NCI-H1436 treated with DMSO at 0.1 percent for 48 hours (cell line): ENCODE data around the gene TSR3.

Experiments
- DNase-seq: peaks from one replicate; lab custom pipeline; 2025; lab: John Stamatoyannopoulos, UW

Gene TSR3

GRCh38 chr16:1351215-1351581, 480 bp downstream of the TSR3 start:
- no peak for DNase-seq

- no peak for DNase-seq
Observed at GRCh38 chr16:1350691-1351090, 987 bp downstream of the TSR3 start.

DNA sequence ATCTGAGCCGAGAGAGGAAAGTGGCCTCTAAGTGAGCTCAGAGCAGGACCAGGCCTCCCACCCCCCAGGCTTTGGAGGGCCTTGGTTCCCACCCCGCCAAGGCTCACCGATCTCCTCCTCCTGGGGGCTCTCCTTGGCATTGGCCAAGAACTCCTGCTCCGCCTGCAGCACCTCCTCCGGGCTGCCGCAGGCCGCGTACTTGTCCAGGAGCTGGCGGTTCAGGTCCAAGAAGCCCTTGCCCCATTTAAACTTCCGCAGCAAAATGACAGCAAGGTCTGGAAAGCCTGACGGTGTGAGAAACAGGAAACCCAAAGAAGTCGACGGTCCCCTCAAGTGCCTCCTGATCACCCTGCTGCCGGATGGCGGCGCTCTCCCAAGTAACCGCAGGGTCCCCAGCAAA, 1.7 kb downstream of the TSR3 start:
- no peak for DNase-seq

DNA sequence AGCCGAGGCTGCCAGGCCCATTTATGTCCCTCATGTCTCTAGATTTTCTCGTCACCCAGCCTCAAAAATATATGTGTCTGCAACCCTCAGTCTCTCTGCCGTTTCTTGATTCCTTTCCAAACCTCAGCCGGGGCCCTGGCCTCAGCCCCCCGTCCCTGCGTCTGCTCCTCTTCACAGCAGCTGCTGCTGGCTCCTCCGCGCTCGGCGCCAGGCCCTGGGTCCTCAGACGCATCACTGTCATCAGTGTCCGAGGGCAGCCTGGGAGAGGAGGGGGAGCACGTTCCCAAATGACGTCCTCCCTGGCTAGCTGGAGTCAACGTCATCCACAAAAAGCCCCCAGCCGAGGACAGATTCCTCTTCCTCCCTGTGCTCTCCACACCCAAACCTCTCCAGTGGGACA, 2.3 kb downstream of the TSR3 start:
- no peak for DNase-seq

- DNase-seq, result no peak
Observed at GRCh38 chr16:1348926-1349325, 2.8 kb downstream of the TSR3 start.

- DNase-seq, result no peak
Observed at GRCh38 chr16:1348441-1348840, 3.2 kb downstream of the TSR3 start.

DNA sequence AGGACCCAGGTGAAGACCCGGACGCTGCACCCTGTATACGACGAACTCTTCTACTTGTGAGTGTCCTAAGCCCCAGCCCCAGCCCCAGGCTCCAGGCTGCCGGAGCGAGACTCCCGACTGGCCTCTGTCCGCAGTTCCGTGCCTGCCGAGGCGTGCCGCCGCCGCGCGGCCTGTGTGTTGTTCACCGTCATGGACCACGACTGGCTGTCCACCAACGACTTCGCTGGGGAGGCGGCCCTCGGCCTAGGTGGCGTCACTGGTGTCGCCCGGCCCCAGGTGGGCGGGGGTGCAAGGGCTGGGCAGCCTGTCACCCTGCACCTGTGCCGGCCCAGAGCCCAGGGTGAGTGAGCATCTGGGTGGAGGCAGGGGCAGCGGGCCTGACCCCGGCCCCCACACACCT, 3.7 kb downstream of the TSR3 start:
- no peak for DNase-seq

DNA sequence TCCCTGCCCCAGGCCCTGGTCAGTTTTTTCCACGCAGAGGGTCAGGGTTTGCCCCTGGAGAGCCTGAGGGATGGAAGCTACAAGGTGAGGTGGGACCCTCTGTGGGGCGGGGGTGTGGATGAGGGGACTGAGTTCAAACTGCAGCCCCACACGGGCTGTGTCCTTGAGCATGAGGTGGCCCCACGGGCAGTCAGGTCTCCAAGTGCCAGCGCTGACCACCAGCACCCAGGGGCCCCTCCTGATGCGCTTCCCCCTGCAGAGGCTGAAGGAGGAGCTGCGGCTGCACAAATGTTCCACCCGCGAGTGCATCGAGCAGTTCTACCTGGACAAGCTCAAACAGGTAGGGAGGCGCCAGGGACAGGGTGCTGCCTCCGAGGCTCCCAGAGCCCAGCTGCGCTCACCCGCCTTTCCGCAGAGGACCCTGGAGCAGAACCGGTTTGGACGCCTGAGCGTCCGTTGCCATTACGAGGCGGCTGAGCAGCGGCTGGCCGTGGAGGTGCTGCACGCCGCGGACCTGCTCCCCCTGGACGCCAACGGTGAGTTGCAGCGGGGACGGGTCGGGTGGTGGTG, 4.3 kb downstream of the TSR3 start:
- no peak for DNase-seq

- no peak for DNase-seq
Observed at GRCh38 chr16:1346422-1347285, 5.0 kb downstream of the TSR3 start.

- DNase-seq, result no peak
Observed at GRCh38 chr16:1345651-1346421, 5.8 kb downstream of the TSR3 start.

DNA sequence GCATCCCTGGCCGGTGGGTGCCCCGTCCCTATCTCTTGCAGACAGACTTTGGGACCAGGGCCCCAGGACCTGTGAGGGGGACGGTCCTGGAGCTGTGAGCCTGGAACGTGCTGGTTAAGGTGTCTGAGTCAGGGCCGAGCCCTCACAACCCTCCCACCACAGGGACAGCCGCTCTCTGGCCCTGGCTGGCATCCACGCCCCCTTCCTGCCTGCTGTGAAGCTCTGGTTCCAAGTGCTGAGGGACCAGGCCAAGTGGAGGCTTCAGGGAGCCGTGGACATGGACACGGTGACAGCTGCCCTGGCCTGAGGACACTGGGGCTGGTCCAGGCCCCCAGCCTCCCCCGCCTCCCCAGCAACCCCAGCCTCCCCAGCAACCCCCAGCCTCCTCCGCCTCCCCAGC, 6.6 kb downstream of the TSR3 start:
- DNase-seq, result no peak

DNA sequence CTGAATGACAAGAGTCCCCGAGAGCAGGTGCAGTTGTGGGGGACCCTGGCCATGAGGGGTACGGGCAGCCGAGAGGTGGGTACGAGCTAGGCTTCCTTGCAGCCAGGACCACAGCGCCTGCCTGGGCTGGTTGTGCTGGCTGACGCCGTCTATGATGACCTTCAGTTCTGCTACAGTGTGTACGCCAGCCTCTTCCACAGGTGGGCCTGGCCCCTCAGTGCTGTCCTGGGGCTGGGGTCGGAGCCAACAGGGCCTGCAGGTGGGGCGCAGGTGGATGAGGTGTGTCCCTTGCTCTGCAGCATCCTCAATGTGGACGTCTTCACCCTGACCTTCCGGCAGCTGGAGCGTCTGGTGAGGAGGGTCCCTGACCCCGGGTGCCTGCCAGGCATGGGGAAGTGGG, 7.2 kb downstream of the TSR3 start:
- DNase-seq, result no peak

- DNase-seq, result no peak
Observed at GRCh38 chr16:1343428-1344242, 8.0 kb downstream of the TSR3 start.

- peak; percentile 87 for DNase-seq
Observed at GRCh38 chr16:1342526-1343427, 8.9 kb downstream of the TSR3 start.

DNA sequence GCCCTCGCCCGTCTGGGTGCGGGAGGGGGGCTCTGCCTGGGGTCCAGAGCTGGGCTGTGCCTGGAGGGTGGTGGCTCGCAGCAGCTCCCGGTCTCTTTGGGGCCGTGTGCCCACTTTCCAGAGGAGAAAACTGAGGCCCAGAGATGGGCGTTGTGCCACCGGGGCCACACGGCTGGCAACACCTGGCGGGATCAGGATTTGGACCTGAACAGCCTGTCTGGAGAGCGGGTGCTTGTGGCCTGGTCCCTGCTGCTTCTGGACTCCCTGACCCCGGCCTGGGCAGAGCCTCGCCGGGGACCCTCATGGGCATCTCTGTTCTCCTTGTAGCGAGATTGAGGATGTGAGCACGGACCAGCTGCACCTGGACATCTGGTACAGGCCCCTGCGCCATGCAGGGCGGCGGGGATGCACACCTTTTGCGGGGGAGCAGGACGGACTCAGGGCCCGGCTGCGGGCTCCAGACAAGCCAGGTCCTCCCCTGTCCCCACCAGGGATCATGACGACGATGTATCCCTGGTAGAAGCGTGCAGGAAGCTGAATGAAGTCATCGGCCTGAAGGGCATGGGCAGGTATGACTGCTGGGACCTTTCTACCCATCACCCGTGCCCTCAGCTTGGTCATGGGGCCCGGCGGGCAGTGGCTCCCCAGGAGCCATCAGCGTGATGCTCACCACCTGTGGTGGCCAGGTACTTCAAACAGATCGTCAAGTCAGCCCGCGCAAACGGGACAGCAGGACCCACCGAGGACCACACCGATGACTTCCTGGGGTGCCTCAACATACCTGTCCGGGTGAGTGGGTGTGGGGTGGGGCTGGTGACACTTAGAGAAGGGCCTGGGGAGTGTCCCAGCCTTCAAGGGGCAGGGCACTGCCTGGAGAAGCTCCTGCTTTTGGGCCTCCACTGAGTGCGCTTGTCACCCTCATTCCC, 9.9 kb downstream of the TSR3 start:
- DNase-seq, result no peak

- DNase-seq, result no peak
Observed at GRCh38 chr16:1340730-1341494, 10.8 kb downstream of the TSR3 start.

DNA sequence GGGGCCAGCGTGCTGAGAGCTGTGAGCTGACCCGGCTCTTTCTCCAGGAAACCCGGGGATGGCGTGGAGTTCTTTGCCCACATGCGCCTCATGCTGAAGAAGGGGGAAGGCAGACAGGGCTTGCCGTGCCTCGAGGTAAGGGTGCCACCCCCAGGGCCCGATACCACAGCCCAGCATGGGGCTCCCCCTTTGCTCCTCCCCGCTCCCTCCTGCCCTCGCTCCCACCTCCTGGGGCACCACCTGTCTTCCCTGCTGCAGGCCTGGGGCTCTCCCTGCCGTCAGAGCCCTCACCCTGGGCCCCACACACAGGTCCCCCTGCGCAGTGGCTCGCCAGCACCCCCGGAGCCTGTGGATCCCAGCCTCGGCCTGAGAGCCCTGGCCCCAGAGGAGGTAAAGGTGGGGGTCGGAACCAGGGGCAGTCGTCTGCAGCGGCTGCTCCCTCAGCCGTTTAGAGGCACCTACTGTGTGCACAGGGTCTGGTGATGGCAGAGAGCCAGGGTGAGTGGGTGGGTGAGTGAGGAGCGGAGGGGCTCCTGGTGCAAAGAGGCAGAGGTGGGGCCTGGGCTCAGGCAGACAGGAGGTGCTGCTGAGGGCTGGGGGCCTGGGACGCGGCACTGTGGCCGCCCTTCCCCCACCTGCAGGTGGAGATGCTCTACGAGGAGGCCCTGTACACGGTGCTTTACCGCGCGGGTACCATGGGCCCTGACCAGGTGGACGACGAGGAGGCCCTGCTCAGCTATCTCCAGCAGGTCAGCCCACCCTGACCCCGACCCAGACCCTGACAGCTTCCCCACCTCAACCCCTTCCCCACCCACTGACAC, 12.6 kb downstream of the TSR3 start:
- no peak for DNase-seq

GRCh38 chr16:1338119-1338730, 13.5 kb downstream of the TSR3 start:
- DNase-seq, result no peak
